K562 (cell line): ENCODE measurements around the gene ACTR3. TPM values are rescaled to one million over a fixed set of nuclear protein-coding genes. Genes with fewer than 3 reads are reported as not detected.

ENCODE experiments used
- ATAC-seq: fragments of 200-7000 bp; cut with Tn5 transposase; 3 replicates; pipeline ENCODE4 v1.9.1; 2020; ENCODE audit warnings: moderate library complexity
- BruUV-seq: library from RNA; stranded (reverse); fragments of 400-500 nt; replicated peaks from 2 replicates; lab custom pipeline; 2021; lab: Mats Ljungman, UMichigan
- CTCF ChIA-PET: fragments of 300-600 bp; formaldehyde crosslinking; extraction: SDS; loops from one replicate; lab custom pipeline; 2021; ENCODE audit warnings: low intra/inter-chr PET ratio; lab: Yijun Ruan, JAX
- POLR2A ChIA-PET: fragments of 300-600, 350-650 bp; sonication (Branson Sonifier 250); formaldehyde crosslinking; extraction: SDS; loops from one replicate; lab custom pipeline; 2021; ENCODE audit warnings: antibody characterized with exemption, inconsistent platforms; lab: Yijun Ruan, JAX
- DNase-seq, 4 experiments: peaks; one replicate each; pipeline versions ENCODE4 v3.0.0 to v3.0.0-alpha.2; 2011 to 2018; ENCODE audit warnings: low spot score in 3 of 4, mixed read lengths in 3 of 4; ENCODE audit errors: extremely low read depth in 1 of 4
- FAIRE-seq: peaks from 2 replicates; lab custom pipeline; 2011; peaks lifted over from hg19 to GRCh38; lab: Jason Lieb, UNC
- H2AFZ ChIP-seq: 2 replicates; pipeline ENCODE4 v1.6.0; 2011; ENCODE audit warnings: low read depth, low read length, control low read depth, inconsistent platforms
- H3K27ac ChIP-seq: fragments of 200-600 bp; 3 replicates; pipeline ENCODE4 v1.8.0; 2011; ENCODE audit warnings: low read depth, mild to moderate bottlenecking, control low read depth, inconsistent platforms, low read length, moderate library complexity, mixed read lengths; ENCODE audit errors: extremely low read depth
- H3K27me3 ChIP-seq, 2 experiments: fragments of 300-600 bp in 1 of 2; 2 replicates in 1 of 2; 3 replicates in 1 of 2; pipeline versions ENCODE4 v1.6.0 to v1.8.0; 2011; ENCODE audit warnings: inconsistent platforms in 2 of 2, low read length in 2 of 2, mild to moderate bottlenecking in 1 of 2, mixed read lengths in 1 of 2, moderate library complexity in 1 of 2; ENCODE audit not compliant: control insufficient read depth in 2 of 2, insufficient read depth in 2 of 2
- H3K36me3 ChIP-seq: fragments of 300-600 bp; 3 replicates; pipeline ENCODE4 v1.8.0; 2011; ENCODE audit warnings: mild to moderate bottlenecking, low read length, inconsistent platforms; ENCODE audit not compliant: control insufficient read depth, insufficient read depth
- H3K4me1 ChIP-seq, 2 experiments: fragments of 200-600 bp in 1 of 2; replicated peaks in 1 of 2; 2 replicates in 1 of 2; 3 replicates in 1 of 2; pipeline versions ENCODE4 v1.5.1 to v1.8.0; 2011; ENCODE audit warnings: inconsistent platforms in 2 of 2, low read length in 2 of 2, mild to moderate bottlenecking in 1 of 2, mixed read lengths in 1 of 2, moderate library complexity in 1 of 2; ENCODE audit not compliant: control insufficient read depth in 2 of 2, insufficient read depth in 2 of 2
- H3K4me2 ChIP-seq: 2 replicates; pipeline ENCODE4 v1.6.1; 2011; ENCODE audit warnings: low read length, control low read depth, inconsistent platforms, mixed read lengths; ENCODE audit not compliant: insufficient read depth
- H3K4me3 ChIP-seq: fragments of 200-600 bp; sonication (generic), shearing (Covaris generic); 2 replicates; pipeline ENCODE4 v1.5.1; 2016; ENCODE audit warnings: control low read depth, inconsistent platforms
- H3K79me2 ChIP-seq: fragments of 200-600 bp; 3 replicates; pipeline ENCODE4 v1.8.0; 2011; ENCODE audit warnings: low read length, inconsistent platforms; ENCODE audit not compliant: control insufficient read depth, insufficient read depth
- H3K9ac ChIP-seq, 2 experiments: 2 replicates each; pipeline versions ENCODE4 v1.6.0 to v1.6.1; 2011; ENCODE audit warnings: low read depth in 2 of 2, low read length in 2 of 2, control low read depth in 1 of 2, inconsistent platforms in 1 of 2, mild to moderate bottlenecking in 1 of 2, mixed read lengths in 1 of 2; ENCODE audit not compliant: insufficient read depth in 1 of 2
- H3K9me1 ChIP-seq: one replicate; pipeline ENCODE4 v1.6.0; 2011; ENCODE audit warnings: inconsistent platforms, mild to moderate bottlenecking, low read length, moderate library complexity; ENCODE audit not compliant: control insufficient read depth, insufficient read depth
- H3K9me3 ChIP-seq: replicated peaks from 2 replicates; pipeline ENCODE4 v1.5.1; 2011; ENCODE audit warnings: low read depth, low read length, inconsistent platforms; ENCODE audit not compliant: control insufficient read depth, insufficient read depth
- H4K20me1 ChIP-seq: replicated peaks from 2 replicates; pipeline ENCODE4 v1.6.1; 2011; ENCODE audit warnings: low read length, inconsistent platforms, mixed read lengths; ENCODE audit not compliant: control insufficient read depth, insufficient read depth
- CBX2 ChIP-seq: fragments of 200-600 bp; sonication (generic); IDR thresholded peaks from one replicate; pipeline ENCODE4 v1.6.1; 2012; ENCODE audit warnings: mild to moderate bottlenecking, low read length, inconsistent platforms; ENCODE audit not compliant: insufficient read depth, poor library complexity, severe bottlenecking
- EHMT2 ChIP-seq: fragments of 450-650 bp; IDR thresholded peaks from 2 replicates; pipeline ENCODE4 v1.6.1; 2018; ENCODE audit warnings: antibody characterized with exemption
- ELF4 ChIP-seq: fragments of 450-650 bp; formaldehyde crosslinking; IDR thresholded peaks from 2 replicates; pipeline ENCODE4 v1.4.0; 2022; ENCODE audit warnings: missing genetic modification characterization
- HNRNPK ChIP-seq: fragments of 200-400 bp; formaldehyde crosslinking; IDR thresholded peaks from one replicate; pipeline ENCODE4 v1.6.1; 2018; ENCODE audit warnings: mild to moderate bottlenecking, low read depth, low read length; ENCODE audit not compliant: poor library complexity, severe bottlenecking
- KHSRP ChIP-seq: fragments of 450-650 bp; IDR thresholded peaks from 2 replicates; pipeline ENCODE4 v1.6.1; 2017
- NBN ChIP-seq: fragments of 450-650 bp; IDR thresholded peaks from 2 replicates; pipeline ENCODE4 v1.6.1; 2016; ENCODE audit warnings: low read depth, mild to moderate bottlenecking
- OTX1 ChIP-seq: fragments of 450-650 bp; formaldehyde crosslinking; IDR thresholded peaks from 2 replicates; pipeline ENCODE4 v1.4.0; 2022; ENCODE audit warnings: mild to moderate bottlenecking
- PCBP1 ChIP-seq: fragments of 200-400 bp; formaldehyde crosslinking; IDR thresholded peaks from 2 replicates; pipeline ENCODE4 v1.6.1; 2018; ENCODE audit warnings: mild to moderate bottlenecking, low read depth, low read length; ENCODE audit not compliant: poor library complexity, severe bottlenecking
- PHB ChIP-seq: fragments of 250-450 bp; sonication (Bioruptor Pico); IDR thresholded peaks from 2 replicates; pipeline ENCODE4 v1.5.0; 2021
- POLR2A ChIP-seq: fragments of 450-650 bp; conservative IDR thresholded peaks from 2 replicates; pipeline ENCODE4 v1.6.1; 2016
- STAT6 ChIP-seq: sonication (generic); formaldehyde crosslinking; IDR thresholded peaks from 2 replicates; pipeline ENCODE4 v1.8.1; 2023; ENCODE audit warnings: mild to moderate bottlenecking, missing genetic modification reagents
- ZHX1 ChIP-seq: fragments of 150-350 bp; conservative IDR thresholded peaks from 2 replicates; pipeline ENCODE4 v1.6.1; 2014; ENCODE audit warnings: low read length
- ZNF217 ChIP-seq: sonication (generic); formaldehyde crosslinking; IDR thresholded peaks from 2 replicates; pipeline ENCODE4 v1.8.0; 2022; ENCODE audit warnings: mild to moderate bottlenecking, missing genetic modification reagents
- WGBS: fragments of 100-300 bp; shearing (Covaris generic); methylation state at CpG from one replicate; pipeline ENCODE4 v1.1.6; 2016; ENCODE audit warnings: low coverage, mixed read lengths; ENCODE audit not compliant: insufficient coverage; ENCODE audit errors: missing lambda C conversion rate; 5-methylcytosine and 5-hydroxymethylcytosine counted together
- in situ Hi-C: fragments of 300-500 bp; cut with MboI; formaldehyde crosslinking; loops from 4 replicates; pipeline ENCODE4 v1.15.0; 2018; ENCODE audit warnings: inconsistent platforms, mixed read lengths
- intact Hi-C: fragments of 100-400 bp; cut with micrococcal nuclease; formaldehyde crosslinking; loops from 2 replicates; pipeline ENCODE4 v1.14.2; 2022
- polyA plus RNA-seq, 8 experiments: library from polyadenylated mRNA; depleted of rRNA in 4 of 8; stranded (reverse) in 5 of 8; unstranded in 3 of 8; fragments of >200 nt; fragmentation: Nextera tagmentation in 2 of 8; fragmentation: Illumina TruSeq in 1 of 8; extraction: Ambion mirVana in 2 of 8; extraction: Trizol in 1 of 8; gene quantifications; 2 replicates each; pipeline versions ENCODE4 v1.2.1 to v1.2.3, GENCODE V29; 2011 to 2014; ENCODE audit warnings: inconsistent platforms in 1 of 8, missing spikeins in 1 of 8
- total RNA-seq, 7 experiments: library from RNA; depleted of rRNA in 6 of 7; stranded (reverse); fragments of >200 nt in 6 of 7; fragmentation: Illumina TruSeq in 2 of 7; extraction: Trizol in 2 of 7; gene quantifications; 2 replicates each; pipeline versions ENCODE4 v1.2.1 to v1.2.3, GENCODE V29; 2011 to 2021; ENCODE audit warnings: low replicate concordance in 1 of 7

ACTR3 gene
- total and polyA plus RNA-seq, 9 of the 15 experiments (the other 6 are each of a cell fraction or from before 2014, with no cell fraction given): 49.0 to 354 (median 249) TPM

- no peak for TF ChIP-seq ZHX1
- TF ChIP-seq EHMT2: no peak
- peak; percentile 39 for TF ChIP-seq HNRNPK
- 0 out of 2 replicates have a peak, but pooled peaks have one; percentile 49 for TF ChIP-seq PHB (CRISPR knock-in tag)
- 0 out of 2 replicates have a peak, but pooled peaks have one; percentile 82 for TF ChIP-seq ELF4 (CRISPR knock-in tag)
- no peak for TF ChIP-seq CBX2
- peak; percentile 89 for TF ChIP-seq NBN
These were observed at the start of gene ACTR3 (continued) for GRCh38 chr2:113889471-113890252.

- H3K9me1 ChIP-seq: no peaks in the 10 kb centered on the region
- in situ Hi-C loops (no loop called here), intact Hi-C loops (no loop called here)
- H3K4me3 ChIP-seq: no peak overlapping the region
- H3K27ac ChIP-seq: no peak overlapping the region
- H3K4me2 ChIP-seq: no peak overlapping the region
- DNase-seq: no peak
- FAIRE-seq: no peak
- H3K79me2 ChIP-seq: no peaks in the 10 kb centered on the region
- ChIA-PET CTCF (no interaction called here), POLR2A (interaction anchor here (0.8 kb wide), 1 partner anchor 28 kb away, joined by 3 read pairs; no protein-coding TSS in a partner anchor)
- no peaks in the 10 kb centered on the region for H3K27me3 ChIP-seq
- H3K4me1 ChIP-seq: peaks cover 0 to 13% of the 10 kb centered on the region in 2 experiments; a peak in 2 of 5 replicates
- no peaks in the 10 kb centered on the region for H3K36me3 ChIP-seq
- no peaks in the 10 kb centered on the region for H4K20me1 ChIP-seq
- H3K9me3 ChIP-seq: 0 out of 2 replicates have a peak, but pooled peaks cover 2% of the 10 kb centered on the region
- no peak overlapping the region for H2AFZ ChIP-seq
- BruUV-seq: no TSS peak
- 44% methylated on average over 7 of the region's 7 CpGs for WGBS
- ATAC-seq: no peak
- H3K9ac ChIP-seq: no peak overlapping the region; a peak in 1 of 4 replicates
- TF ChIP-seq PCBP1 (no peak), KHSRP (no peak), OTX1 (CRISPR knock-in tag) (no peak), POLR2A (no peak), ZNF217 (CRISPR knock-in tag) (no peak), STAT6 (no peak)
These were observed 49.4 kb upstream of the ACTR3 start for GRCh38 chr2:113840518-113840917.
